ENCODE results near the gene SIGLEC12. TPM values are rescaled to one million over a fixed set of nuclear protein-coding genes. Genes with fewer than 3 reads are reported as not detected.

The SIGLEC12 gene
- polyA plus RNA-seq, 1 donor (not counting 4 experiments of a cell fraction or from before 2014, with no cell fraction given), result not detected

DNA sequence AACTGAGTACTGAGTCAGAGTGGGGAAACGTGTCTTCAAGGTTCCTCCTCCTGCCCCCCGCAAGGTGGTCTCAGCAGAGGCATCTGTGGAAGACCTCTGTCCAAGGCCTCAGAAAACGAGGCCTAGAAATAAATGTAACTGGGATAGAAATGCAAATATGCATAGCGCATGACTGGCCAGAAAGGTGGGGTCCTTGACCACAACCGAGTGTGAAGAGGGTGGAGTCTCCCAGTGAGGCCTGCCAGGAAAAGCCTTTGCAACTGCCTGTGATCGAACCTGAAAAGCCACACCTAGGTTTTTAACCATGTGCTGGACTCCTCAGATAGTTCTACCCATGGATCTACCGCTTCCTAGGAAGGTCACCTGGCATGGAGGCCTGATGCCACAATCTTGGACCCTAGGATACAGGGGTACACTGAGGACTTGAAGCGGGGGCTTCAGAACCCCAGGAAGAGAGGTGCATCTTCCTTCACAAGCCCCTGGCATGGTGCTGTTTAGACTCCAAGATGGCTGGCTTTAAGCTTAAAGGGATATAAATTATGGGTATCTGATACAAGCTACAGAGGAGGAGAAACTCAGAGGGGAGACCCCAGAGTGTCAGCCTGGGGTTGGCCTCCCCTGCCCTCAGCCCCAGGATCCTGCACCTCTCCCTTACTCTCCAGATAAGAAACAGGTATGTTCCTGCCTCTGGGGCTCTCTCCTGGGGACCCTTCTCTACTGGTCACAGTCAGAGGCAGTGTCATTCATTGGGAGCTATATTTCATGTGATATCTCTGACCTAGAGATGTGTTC is 48.1 kb upstream of the SIGLEC12 start:
- dilution Hi-C loops (cut with MboI; ENCODE audit: extremely low pct_ligation_motif_present, low sequenced_read_pairs), result no loop called here
- Histone ChIP-seq H2AFZ (ENCODE audit: control insufficient read depth, low read length) (no peak overlapping the region), H3K9me3 (ENCODE audit: control insufficient read depth, low read depth, low read length) (no peaks in the 10 kb centered on the region), H3K9me1 (ENCODE audit: control insufficient read depth, extremely low read depth, insufficient read depth, low read length) (no peaks in the 10 kb centered on the region), H3K27me3 (ENCODE audit: control insufficient read depth, extremely low read depth, insufficient read depth, low read length) (no peaks in the 10 kb centered on the region), H3K27ac (ENCODE audit: control insufficient read depth, insufficient read depth, low read length) (no peak overlapping the region), H3K4me2 (ENCODE audit: control insufficient read depth, extremely low read depth, insufficient read depth, low read depth, low read length) (no peak overlapping the region), H3K79me2 (ENCODE audit: control insufficient read depth, insufficient read depth, low read length) (no peaks in the 10 kb centered on the region), H3K4me1 (ENCODE audit: control insufficient read depth, extremely low read depth, insufficient read depth, low read length) (no peaks in the 10 kb centered on the region), H3K36me3 (ENCODE audit: control insufficient read depth in 2 of 2, extremely low read depth in 1 of 2, insufficient read depth in 2 of 2, low read length in 2 of 2) (no peaks in the 10 kb centered on the region), H3K9ac (ENCODE audit: control insufficient read depth, extremely low read depth, insufficient read depth, low read length) (no peak overlapping the region), H4K20me1 (ENCODE audit: control insufficient read depth, extremely low read depth, insufficient read depth, low read length) (no peaks in the 10 kb centered on the region), H3K4me3 (ENCODE audit: control insufficient read depth in 2 of 3, extremely low read depth in 1 of 3, insufficient read depth in 2 of 3, low read depth in 1 of 3, low read length in 3 of 3) (no peak overlapping the region)
- no peak for DNase-seq (ENCODE audit: low read depth, low spot score)
- TF ChIP-seq EZH2 (IDR thresholded peaks at IDR 0.05; ENCODE audit: low read length), result no peak
- TF ChIP-seq, protein P1, sequence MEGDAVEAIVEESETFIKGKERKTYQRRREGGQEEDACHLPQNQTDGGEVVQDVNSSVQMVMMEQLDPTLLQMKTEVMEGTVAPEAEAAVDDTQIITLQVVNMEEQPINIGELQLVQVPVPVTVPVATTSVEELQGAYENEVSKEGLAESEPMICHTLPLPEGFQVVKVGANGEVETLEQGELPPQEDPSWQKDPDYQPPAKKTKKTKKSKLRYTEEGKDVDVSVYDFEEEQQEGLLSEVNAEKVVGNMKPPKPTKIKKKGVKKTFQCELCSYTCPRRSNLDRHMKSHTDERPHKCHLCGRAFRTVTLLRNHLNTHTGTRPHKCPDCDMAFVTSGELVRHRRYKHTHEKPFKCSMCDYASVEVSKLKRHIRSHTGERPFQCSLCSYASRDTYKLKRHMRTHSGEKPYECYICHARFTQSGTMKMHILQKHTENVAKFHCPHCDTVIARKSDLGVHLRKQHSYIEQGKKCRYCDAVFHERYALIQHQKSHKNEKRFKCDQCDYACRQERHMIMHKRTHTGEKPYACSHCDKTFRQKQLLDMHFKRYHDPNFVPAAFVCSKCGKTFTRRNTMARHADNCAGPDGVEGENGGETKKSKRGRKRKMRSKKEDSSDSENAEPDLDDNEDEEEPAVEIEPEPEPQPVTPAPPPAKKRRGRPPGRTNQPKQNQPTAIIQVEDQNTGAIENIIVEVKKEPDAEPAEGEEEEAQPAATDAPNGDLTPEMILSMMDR (optimal IDR thresholded peaks at IDR 0.05 in 1 of 3, IDR thresholded peaks at IDR 0.05 in 1 of 3, conservative IDR thresholded peaks at IDR 0.05 in 1 of 3; ENCODE audit: extremely low read depth in 1 of 3, insufficient read depth in 2 of 3, low read length in 3 of 3), result no peak
- no peak for FAIRE-seq

DNA sequence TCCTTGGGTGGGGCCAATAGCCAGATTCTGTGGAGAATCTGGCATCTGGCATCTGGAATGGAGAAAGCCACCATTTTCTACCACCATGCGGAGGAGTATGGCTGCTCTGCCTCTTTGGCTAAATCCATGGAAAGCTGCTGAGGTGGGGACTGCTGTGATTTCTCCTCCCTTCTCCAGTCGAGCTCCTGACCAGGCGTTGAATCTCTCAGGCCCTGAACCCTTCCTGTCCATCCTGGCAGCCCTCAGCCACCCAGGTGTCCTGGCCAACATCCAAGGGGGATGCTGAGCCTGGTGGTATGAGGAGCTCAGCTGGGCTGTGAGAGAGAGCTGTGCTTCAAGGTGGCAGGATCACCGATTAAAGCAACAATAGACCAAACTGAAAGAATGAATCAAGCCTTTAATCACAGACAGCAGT is 47.3 kb upstream of the SIGLEC12 start:
- no peaks in the 10 kb centered on the region for H3K4me1 ChIP-seq (ENCODE audit: control insufficient read depth, extremely low read depth, insufficient read depth, low read length)
- no peak overlapping the region for H3K27ac ChIP-seq (ENCODE audit: control insufficient read depth, insufficient read depth, low read length)
- TF ChIP-seq, protein P1 (optimal IDR thresholded peaks at IDR 0.05 in 1 of 3, IDR thresholded peaks at IDR 0.05 in 1 of 3, conservative IDR thresholded peaks at IDR 0.05 in 1 of 3; ENCODE audit: extremely low read depth in 1 of 3, insufficient read depth in 2 of 3, low read length in 3 of 3), result no peak
- no peak for TF ChIP-seq EZH2 (IDR thresholded peaks at IDR 0.05; ENCODE audit: low read length)
- H3K4me3 ChIP-seq (ENCODE audit: control insufficient read depth in 2 of 3, extremely low read depth in 1 of 3, insufficient read depth in 2 of 3, low read depth in 1 of 3, low read length in 3 of 3), result no peak overlapping the region
- no peaks in the 10 kb centered on the region for H3K27me3 ChIP-seq (ENCODE audit: control insufficient read depth, extremely low read depth, insufficient read depth, low read length)
- no peaks in the 10 kb centered on the region for H4K20me1 ChIP-seq (ENCODE audit: control insufficient read depth, extremely low read depth, insufficient read depth, low read length)
- FAIRE-seq (no peak), DNase-seq (ENCODE audit: low read depth, low spot score) (no peak)
- no peaks in the 10 kb centered on the region for H3K9me1 ChIP-seq (ENCODE audit: control insufficient read depth, extremely low read depth, insufficient read depth, low read length)
- H3K9me3 ChIP-seq (ENCODE audit: control insufficient read depth, low read depth, low read length), result no peaks in the 10 kb centered on the region
- no peak overlapping the region for H3K9ac ChIP-seq (ENCODE audit: control insufficient read depth, extremely low read depth, insufficient read depth, low read length)
- H3K79me2 ChIP-seq (ENCODE audit: control insufficient read depth, insufficient read depth, low read length), result no peaks in the 10 kb centered on the region
- no peak overlapping the region for H3K4me2 ChIP-seq (ENCODE audit: control insufficient read depth, extremely low read depth, insufficient read depth, low read depth, low read length)
- dilution Hi-C loops (cut with MboI; ENCODE audit: extremely low pct_ligation_motif_present, low sequenced_read_pairs), result no loop called here
- no peaks in the 10 kb centered on the region for H3K36me3 ChIP-seq (ENCODE audit: control insufficient read depth in 2 of 2, extremely low read depth in 1 of 2, insufficient read depth in 2 of 2, low read length in 2 of 2)
- H2AFZ ChIP-seq (ENCODE audit: control insufficient read depth, low read length), result no peak overlapping the region

All from keratinocyte (primary cell).